ENCODE measurements around the gene ZBED2. TPM values are rescaled to one million over a fixed set of nuclear protein-coding genes. Genes with fewer than 3 reads are reported as not detected.
A peak's percentile ranks its signal among the peaks of the same experiment; 100 is the strongest.

Gene ZBED2
- total RNA-seq, 1 experiment from 2014 or later, result 19.0 TPM

DNA sequence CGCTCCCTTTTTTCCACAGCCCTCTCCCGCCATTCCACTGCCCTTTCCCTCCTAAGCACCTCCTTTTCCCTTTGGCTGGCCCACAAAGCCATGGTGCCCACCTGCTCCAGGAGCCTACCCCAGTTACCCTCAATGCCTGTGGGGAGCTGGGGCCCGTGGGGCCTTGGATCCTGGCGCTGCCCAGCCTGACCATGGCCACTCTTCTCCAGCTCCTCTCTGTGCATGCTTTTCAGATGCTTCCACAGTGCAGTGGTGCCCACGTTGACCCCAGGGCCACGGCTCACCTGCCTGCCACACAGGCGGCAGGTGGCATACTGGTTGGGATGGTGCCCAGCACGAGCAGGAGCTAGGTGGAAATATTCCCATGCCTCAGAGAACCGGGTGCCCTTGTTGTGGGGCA, 1.5 kb downstream of the ZBED2 start:
- peak overlapping the region; percentile 82 for H3K27ac Mint-ChIP-seq (ENCODE audit: low read depth, unreplicated experiment)

DNA sequence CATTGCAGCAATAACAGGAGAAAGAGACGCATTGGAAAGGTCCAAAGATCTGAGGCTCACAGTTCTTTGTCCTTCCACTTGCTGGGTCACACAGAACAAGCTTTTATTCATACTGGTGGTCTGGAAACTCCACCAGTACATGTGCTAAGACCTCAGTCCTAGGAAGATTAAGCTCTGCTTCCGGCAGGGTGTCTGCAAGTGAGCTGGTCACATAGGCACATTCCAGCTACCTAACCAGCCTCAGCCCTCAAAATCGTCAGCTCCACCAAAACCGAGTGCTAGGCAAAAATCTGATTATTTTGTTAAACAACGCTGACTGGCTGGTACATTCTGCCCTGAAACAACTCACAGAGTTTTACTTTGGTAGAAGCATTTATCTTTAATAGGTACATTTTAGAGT, 2.2 kb downstream of the ZBED2 start:
- Mint-ChIP-seq H3K27ac (ENCODE audit: low read depth, unreplicated experiment) (peak overlapping the region; percentile 82), H3K27me3 (ENCODE audit: insufficient read depth, unreplicated experiment) (no peaks in the 10 kb centered on the region), H3K9me3 (ENCODE audit: unreplicated experiment) (no peaks in the 10 kb centered on the region), H3K36me3 (ENCODE audit: insufficient read depth, unreplicated experiment) (no peaks in the 10 kb centered on the region), H3K4me3 (ENCODE audit: unreplicated experiment) (peak overlapping the region; percentile 64), H3K4me1 (ENCODE audit: insufficient read depth, unreplicated experiment) (peaks cover 64% of the 10 kb centered on the region)
- CTCF ChIA-PET, result interaction anchor here (0.9 to 3.2 kb wide), 5 partner anchors 9 to 124 kb away, joined by 3 to 18 read pairs (median 6); no protein-coding TSS in a partner anchor
- TF ChIP-seq, protein P1, sequence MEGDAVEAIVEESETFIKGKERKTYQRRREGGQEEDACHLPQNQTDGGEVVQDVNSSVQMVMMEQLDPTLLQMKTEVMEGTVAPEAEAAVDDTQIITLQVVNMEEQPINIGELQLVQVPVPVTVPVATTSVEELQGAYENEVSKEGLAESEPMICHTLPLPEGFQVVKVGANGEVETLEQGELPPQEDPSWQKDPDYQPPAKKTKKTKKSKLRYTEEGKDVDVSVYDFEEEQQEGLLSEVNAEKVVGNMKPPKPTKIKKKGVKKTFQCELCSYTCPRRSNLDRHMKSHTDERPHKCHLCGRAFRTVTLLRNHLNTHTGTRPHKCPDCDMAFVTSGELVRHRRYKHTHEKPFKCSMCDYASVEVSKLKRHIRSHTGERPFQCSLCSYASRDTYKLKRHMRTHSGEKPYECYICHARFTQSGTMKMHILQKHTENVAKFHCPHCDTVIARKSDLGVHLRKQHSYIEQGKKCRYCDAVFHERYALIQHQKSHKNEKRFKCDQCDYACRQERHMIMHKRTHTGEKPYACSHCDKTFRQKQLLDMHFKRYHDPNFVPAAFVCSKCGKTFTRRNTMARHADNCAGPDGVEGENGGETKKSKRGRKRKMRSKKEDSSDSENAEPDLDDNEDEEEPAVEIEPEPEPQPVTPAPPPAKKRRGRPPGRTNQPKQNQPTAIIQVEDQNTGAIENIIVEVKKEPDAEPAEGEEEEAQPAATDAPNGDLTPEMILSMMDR (IDR thresholded peaks at IDR 0.05; ENCODE audit: unreplicated experiment), result no peak
- intact Hi-C loops (cut with micrococcal nuclease), result no loop called here
- no TSS peak for BruUV-seq (replicated peaks)
- peak; percentile 28 for DNase-seq (ENCODE audit: unreplicated experiment)
- POLR2A ChIA-PET, result interaction anchor here (0.6 to 4.8 kb wide), 10 partner anchors 7 to 386 kb away, joined by 3 to 51 read pairs (median 4); partner anchors contain the start of gene ABHD10

More for the DNA sequence above, 1.5 kb downstream of the ZBED2 start:
- CTCF ChIA-PET, result interaction anchor here (0.9 to 3.2 kb wide), 5 partner anchors 9 to 267 kb away, joined by 5 to 18 read pairs (median 8); no protein-coding TSS in a partner anchor
- peaks cover 71% of the 10 kb centered on the region for H3K4me1 Mint-ChIP-seq (ENCODE audit: insufficient read depth, unreplicated experiment)
- no peaks in the 10 kb centered on the region for H3K9me3 Mint-ChIP-seq (ENCODE audit: unreplicated experiment)
- intact Hi-C loops (cut with micrococcal nuclease), result no loop called here
- H3K27me3 Mint-ChIP-seq (ENCODE audit: insufficient read depth, unreplicated experiment), result no peaks in the 10 kb centered on the region
- peak overlapping the region; percentile 64 for H3K4me3 Mint-ChIP-seq (ENCODE audit: unreplicated experiment)
- BruUV-seq (replicated peaks), result no TSS peak
- POLR2A ChIA-PET, result interaction anchor here (0.7 to 4.8 kb wide), 12 partner anchors 8 to 385 kb away, joined by 3 to 51 read pairs (median 6); partner anchors contain the start of gene ABHD10
- DNase-seq (ENCODE audit: unreplicated experiment), result no peak
- H3K36me3 Mint-ChIP-seq (ENCODE audit: insufficient read depth, unreplicated experiment), result no peaks in the 10 kb centered on the region
- TF ChIP-seq, protein P1 (IDR thresholded peaks at IDR 0.05; ENCODE audit: unreplicated experiment), result no peak

DNA sequence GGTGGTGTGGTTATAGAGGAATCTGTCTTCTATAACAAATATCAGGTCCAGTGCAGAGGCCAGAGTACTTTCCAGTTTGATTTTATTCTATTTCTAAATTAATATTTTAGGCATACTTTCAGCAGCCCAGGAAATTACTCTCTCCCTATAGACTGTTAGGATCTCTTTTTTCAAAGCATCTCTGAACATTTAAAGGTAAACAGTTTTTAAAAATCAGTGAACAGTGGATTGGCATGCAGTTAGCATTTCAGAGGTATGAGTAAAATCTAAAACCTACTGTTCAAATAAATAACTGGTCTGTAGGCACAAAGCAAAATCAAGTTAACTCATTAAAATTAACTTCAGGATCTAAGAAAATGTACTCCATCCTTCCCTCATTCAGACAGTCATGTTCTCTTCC, 3.0 kb downstream of the ZBED2 start:
- Mint-ChIP-seq H3K36me3 (ENCODE audit: insufficient read depth, unreplicated experiment) (no peaks in the 10 kb centered on the region), H3K27me3 (ENCODE audit: insufficient read depth, unreplicated experiment) (no peaks in the 10 kb centered on the region), H3K27ac (ENCODE audit: low read depth, unreplicated experiment) (peak overlapping the region; percentile 82), H3K4me3 (ENCODE audit: unreplicated experiment) (peak overlapping the region; percentile 64), H3K9me3 (ENCODE audit: unreplicated experiment) (no peaks in the 10 kb centered on the region), H3K4me1 (ENCODE audit: insufficient read depth, unreplicated experiment) (peaks cover 58% of the 10 kb centered on the region)
- no TSS peak for BruUV-seq (replicated peaks)
- CTCF ChIA-PET, result interaction anchor here (1.0 to 3.9 kb wide), 3 partner anchors 14 to 24 kb away, joined by 3 to 36 read pairs (median 18); no protein-coding TSS in a partner anchor
- intact Hi-C loops (cut with micrococcal nuclease), result no loop called here
- POLR2A ChIA-PET, result interaction anchor here (0.7 to 4.8 kb wide), 5 partner anchors 12 to 386 kb away, joined by 3 to 51 read pairs (median 3); partner anchors contain the start of gene ABHD10
- TF ChIP-seq, protein P1 (IDR thresholded peaks at IDR 0.05; ENCODE audit: unreplicated experiment), result no peak
- DNase-seq (ENCODE audit: unreplicated experiment), result no peak

DNA sequence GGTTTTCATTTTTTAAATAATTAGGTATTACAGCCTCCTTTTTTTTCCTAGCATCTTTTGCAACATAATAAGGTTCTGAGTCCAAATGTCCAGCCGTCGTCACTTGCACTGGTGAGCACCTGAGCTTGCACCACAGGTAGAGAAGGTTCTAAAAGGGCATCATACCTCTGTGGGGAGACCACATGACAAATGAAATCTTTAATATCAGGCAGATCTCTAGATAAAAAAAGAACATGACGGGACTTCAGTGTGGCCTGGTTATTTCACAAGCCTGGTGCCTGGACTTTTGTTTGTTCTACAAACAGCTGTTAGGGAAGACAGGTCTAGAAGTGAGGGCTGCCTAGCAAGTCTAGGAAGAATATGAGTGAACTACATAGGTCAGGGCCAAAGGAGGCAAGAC, 3.6 kb downstream of the ZBED2 start:
- TF ChIP-seq, protein P1 (IDR thresholded peaks at IDR 0.05; ENCODE audit: unreplicated experiment), result no peak
- ChIA-PET POLR2A (interaction anchor here (0.7 to 4.8 kb wide), 5 partner anchors 13 to 387 kb away, joined by 3 to 51 read pairs (median 4); partner anchors contain the start of gene ABHD10), CTCF (interaction anchor here (0.7 to 3.9 kb wide), 5 partner anchors 13 to 185 kb away, joined by 3 to 36 read pairs (median 5); no protein-coding TSS in a partner anchor)
- peaks cover 5% of the 10 kb centered on the region for H3K9me3 Mint-ChIP-seq (ENCODE audit: unreplicated experiment)
- H3K36me3 Mint-ChIP-seq (ENCODE audit: insufficient read depth, unreplicated experiment), result no peaks in the 10 kb centered on the region
- H3K27ac Mint-ChIP-seq (ENCODE audit: low read depth, unreplicated experiment), result peak overlapping the region; percentile 82
- DNase-seq (ENCODE audit: unreplicated experiment), result no peak
- BruUV-seq (replicated peaks), result no TSS peak
- no peaks in the 10 kb centered on the region for H3K27me3 Mint-ChIP-seq (ENCODE audit: insufficient read depth, unreplicated experiment)
- no peak overlapping the region for H3K4me3 Mint-ChIP-seq (ENCODE audit: unreplicated experiment)
- H3K4me1 Mint-ChIP-seq (ENCODE audit: insufficient read depth, unreplicated experiment), result peaks cover 63% of the 10 kb centered on the region
- intact Hi-C loops (cut with micrococcal nuclease), result no loop called here

Measured in MCF 10A (cell line).